HG03432 (cell line): ENCODE results near the gene WDFY4.

Experiments
- ATAC-seq: cut with Tn5 transposase; IDR thresholded peaks from one replicate; pipeline ENCODE4 v1.9.1; 2021; ENCODE audit warnings: mild to moderate bottlenecking, moderate library complexity; ENCODE audit not compliant: unreplicated experiment

The WDFY4 gene

DNA sequence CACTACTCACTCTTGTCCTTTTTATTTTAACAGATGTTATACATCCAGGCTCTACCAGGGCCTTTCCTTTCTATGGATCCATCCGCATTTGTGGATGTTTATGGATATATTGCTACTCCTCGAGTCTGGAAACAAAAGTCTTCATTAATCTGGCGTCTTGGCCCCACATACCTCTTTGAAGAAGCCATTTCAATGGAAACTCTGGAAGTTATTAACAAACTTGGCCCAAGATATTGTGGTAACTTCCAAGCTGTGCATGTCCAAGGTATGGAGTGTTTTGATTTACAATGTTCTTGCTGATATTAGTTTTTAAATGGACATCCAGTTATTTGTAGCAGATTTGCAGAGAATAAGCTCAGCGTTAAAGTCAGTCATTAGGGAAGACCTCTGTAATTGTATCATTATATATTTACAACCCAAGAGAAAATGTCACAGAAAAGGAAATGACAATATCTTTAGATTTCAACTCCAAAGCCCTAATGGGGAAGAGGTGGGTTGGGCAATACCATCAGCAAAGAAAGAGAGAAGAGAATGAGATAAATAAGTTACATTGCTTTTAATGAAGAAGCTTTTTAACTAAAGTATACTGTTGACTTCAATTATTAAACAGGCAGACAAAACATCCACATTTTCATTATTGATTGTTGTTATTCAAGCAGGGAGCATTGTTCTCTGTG, 102.1 kb downstream of the WDFY4 start:
- ATAC-seq, result no peak

DNA sequence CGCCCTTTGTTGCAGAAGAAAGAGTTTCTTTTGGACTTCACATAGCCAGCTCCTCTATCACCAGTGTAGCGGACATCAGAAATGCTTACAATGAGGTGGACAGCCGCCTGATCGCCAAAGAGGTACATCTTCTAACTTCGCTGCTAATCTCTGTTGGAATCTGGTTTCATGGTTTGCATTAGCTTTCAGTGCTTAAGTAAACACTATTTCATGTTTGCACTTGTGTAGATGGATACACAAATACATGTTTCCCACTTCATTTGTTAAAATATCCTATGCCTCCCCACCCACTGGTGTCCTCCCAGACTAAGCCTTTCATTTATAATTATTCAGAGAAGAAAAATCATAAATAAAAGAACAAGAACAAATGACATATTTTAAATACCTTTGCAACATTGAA, 103.9 kb downstream of the WDFY4 start:
- no peak for ATAC-seq

DNA sequence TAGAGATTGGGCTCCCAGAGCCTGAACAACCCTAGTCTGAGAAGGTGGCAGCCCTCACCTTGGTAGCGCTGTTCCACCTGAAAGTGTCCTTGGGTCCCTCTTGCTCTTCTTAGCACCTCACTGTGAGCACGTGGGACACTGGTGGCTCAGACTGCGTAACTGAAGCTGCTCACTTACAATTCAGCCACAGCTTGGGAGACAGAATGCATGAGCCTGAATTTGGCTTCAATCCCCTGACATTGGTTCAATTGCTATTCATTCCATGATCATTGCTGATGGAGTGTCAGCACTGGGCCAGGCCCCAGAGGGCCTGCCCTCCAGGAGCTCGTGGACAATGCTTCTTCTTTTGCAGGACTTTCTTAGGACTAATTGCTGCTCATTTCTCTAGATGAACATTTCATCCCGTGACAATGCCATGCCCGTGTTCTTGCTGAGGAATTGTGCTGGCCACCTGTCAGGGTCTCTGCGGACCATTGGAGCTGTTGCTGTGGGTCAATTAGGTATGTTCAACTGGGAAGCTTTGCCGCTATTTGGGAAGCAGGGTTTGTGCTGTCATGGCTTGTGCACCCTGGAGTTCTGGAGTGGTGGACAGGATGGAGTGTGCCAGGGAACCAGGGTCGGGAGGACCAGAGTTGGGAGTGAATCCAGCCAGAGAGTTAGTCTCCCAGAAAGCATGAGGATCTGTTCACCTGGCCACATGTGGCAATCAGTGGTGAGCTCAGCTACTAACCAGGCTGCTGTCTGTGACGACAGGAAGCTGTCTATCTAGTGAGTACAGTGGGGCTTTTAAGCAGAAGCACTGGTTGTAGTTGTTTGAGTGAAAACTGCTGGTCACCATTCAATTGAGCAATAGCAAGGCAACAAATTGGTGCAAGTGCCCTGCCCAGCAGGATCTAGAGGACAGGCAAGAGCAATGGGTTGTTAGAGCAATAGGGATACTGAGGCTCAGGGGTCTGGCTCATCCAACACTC, 105.1 kb downstream of the WDFY4 start:
- no peak for ATAC-seq

DNA sequence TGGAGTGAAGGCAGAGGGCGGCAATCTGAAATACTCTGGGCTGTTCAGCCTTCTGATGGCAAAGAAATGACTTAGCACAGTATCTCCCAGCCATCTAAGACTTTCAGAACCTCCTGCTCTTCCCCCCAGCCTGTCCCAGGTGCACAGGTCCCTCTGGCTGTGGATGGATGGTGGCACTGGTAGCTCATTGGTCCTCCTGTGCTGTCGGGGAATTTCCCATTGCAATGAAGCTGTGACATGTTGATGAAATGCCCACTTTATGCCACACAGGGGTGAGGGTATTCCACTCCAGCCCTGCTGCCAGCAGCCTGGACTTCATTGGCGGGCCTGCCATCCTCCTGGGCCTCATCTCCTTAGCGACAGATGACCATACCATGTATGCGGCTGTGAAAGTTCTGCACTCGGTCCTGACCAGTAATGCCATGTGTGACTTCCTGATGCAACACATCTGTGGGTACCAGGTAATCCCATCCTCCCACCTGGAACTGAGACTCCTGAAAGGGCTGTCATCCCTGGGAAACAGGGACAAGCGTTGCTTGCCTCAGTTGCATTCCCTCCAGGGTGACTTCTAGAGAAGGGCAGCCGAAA, 105.9 kb downstream of the WDFY4 start:
- ATAC-seq, result no peak

DNA sequence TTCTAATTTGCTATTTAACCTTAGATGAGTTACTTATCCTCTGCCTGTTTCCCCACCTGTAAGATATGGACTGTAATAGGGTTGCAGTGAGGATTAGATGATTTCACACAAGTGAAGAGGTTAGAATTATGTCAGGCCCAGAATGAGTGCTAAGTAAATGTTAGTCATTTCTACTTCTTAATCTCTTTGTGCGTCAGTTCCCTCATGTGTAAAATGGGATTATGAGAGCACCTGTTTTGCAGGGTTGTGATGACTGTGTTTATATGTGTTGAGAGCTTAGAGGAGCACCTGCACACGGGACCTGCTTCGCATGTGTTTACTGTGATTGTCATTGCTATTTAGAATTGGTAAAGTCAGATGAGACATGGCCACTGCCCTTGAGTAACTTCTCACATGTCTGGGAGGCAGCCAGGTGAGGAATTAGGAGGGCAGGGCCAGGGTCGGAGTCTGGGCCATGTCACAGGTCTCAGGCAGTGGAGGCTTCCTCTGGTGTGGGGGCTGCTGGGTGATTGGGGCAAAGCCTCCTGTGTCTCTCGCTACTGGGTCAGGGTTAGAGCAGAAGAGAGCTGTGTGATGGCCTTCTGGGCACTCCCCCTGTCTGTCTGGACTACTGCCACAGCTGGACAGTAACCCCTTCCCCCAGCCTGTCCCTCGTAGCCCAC, 106.7 kb downstream of the WDFY4 start:
- no peak for ATAC-seq

DNA sequence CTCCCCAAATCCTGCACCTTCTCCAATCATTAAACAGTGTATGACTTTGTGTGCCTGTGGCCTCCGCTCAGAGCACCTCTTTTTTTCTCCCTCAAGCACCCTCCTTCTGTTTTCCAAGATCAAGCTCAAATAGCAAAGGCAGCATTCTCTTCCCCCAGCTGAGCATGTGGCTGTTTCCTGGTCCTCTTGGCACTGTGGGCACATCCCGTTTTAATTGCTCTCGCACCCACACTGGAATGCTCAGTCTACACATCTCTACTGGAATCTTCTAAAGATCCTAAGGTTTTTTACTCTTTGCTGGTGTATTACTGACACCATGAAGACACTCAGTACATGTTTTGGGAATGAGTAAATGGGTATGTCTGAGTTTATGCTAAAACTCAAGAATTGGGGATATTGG, 107.4 kb downstream of the WDFY4 start:
- ATAC-seq, result no peak

DNA sequence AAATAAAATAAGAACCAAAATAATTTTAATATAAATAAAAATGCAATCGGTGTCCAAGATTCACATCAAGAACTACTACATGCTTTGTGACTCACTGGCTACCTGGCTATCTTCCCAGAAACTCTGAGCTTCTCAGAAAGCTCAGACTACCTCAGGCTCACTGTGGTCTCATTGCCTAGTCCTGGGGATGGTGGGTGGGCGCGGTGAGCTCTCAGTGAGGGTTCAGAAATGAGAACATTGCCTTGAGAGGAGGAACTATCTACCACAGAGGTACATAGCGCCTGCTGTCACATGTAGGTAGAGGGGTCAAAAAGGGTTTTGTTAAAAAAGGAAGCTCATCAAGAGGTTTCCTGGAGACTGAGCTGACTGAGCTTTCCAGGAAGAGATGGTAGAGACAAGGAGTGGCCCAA, 108.0 kb downstream of the WDFY4 start:
- no peak for ATAC-seq

DNA sequence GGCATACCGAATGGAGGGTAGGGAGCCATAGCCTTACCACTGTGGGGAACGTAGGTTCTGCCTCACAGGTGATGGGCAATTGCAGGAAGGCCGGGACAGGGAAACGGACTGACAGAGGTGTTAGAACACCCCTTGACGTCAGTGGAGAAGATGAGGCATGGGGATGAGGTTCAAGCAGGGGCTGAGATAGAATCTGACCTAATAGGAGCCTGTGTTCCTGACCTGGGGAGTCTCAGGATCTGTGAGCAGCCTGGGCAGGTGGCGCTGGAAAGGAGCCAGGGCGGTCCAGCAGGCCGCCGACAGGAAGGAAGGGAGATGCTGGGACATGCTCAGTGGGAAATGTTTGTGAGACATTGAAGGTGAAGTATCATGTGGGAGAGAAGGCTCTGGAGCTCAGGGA, 109.4 kb downstream of the WDFY4 start:
- no peak for ATAC-seq

DNA sequence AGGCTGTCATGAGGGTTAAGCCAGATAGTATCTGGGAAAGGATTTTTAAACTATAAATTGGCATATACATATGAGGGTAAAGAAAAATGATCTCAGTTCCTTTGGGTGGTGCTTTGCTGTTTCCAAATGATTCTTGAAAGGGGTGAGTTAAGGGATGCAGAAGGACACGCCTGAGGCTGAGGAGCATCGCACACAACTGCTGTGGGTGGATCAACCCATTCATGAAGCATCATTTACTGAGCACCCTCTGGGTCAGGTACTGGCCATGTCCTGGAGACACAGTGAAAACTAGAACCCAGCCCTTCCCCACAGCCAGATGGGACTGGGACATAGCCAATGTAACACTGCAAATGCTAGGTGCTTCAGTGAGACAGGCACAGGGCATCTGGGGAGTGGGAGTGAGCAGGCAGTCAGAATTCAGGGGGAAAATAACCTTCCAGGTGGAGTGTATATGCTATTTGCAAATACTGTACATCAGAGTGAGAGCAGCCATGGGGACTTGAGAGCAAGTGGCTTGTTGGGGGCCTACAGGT, 112.1 kb downstream of the WDFY4 start:
- no peak for ATAC-seq

DNA sequence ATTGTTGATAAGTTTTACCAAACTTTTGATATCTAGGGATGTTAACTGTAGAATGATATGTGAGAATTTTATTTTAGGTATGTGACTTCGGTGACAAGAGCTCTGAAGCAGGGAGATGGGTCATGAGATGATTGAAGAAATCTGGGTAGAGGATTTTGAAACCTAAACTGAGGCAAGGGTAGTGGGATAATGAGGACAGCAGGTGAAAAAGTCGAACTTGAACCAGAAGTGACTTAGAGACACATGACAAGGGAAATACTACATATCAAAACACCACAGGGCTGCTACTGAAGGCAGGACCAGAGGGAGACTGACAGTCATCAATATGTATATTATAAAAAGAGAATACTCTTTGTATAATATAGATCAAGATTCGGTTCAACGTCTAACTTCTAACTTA, 113.2 kb downstream of the WDFY4 start:
- ATAC-seq, result no peak

DNA sequence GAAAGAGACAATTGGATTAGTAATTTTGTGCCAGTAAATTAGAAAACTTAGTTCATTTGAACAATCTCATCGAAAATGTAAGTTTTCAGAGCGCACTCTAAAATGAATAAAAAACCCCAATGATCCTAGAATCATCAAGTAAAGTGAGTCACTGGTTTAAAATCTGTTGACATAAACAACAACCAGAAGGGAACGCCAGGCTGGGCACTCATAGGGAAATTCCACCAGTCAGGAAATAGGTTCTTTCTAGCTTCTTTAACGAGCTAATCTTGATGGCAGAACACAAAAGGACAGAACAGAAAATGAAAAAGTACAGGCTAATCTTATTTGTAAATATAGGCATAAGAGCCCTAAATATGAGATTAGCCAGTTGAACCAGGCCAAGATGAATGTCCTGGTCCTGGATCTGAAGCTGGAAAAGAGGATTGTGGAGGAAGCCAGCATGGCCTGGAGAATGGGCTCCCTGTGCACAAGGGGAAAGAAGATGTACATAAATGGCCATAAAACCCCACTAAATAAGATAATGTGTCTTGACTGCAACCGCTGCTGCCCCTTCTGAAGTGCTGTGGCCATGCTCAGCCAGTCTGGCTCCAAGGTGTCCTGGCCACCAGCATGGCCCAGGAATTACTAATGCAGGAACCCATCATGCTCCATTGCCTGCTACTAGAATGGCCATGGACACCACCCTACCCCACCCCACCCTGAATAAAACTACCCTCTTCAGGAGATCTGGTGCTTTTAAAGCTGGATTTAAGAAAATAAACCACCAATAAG, 114.0 kb downstream of the WDFY4 start:
- ATAC-seq, result no peak

DNA sequence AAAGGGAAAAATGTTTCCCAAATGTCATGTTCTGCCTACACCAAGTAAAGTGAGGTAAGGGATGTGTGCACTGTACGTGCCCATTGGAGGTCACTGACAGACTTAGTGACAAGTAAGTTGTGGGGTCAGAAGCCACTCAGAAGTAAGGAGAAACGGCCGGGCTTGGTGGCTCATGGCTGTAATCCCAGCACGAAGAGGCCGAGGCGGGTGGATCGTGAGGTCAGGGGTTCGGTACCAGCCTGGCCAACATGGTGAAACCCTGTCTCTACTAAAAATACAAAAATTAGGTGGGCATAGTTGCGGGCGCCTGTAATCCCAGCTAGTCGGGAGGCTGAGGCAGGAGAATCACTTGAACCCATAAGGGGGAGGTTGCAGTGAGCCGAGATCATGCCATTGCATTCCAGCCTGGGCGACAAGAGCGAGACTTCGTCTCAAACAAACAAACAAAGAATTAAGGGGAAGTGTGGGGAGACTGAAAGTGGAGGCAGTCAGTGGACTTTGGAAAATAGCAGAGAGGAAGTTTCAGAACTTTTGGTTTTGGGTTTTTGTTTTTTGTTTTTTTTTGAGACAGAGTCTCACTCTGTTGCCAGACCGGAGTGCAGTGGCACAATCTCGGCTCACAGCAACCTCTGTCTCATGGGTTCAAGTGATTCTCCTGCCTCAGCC, 114.8 kb downstream of the WDFY4 start:
- ATAC-seq, result no peak

DNA sequence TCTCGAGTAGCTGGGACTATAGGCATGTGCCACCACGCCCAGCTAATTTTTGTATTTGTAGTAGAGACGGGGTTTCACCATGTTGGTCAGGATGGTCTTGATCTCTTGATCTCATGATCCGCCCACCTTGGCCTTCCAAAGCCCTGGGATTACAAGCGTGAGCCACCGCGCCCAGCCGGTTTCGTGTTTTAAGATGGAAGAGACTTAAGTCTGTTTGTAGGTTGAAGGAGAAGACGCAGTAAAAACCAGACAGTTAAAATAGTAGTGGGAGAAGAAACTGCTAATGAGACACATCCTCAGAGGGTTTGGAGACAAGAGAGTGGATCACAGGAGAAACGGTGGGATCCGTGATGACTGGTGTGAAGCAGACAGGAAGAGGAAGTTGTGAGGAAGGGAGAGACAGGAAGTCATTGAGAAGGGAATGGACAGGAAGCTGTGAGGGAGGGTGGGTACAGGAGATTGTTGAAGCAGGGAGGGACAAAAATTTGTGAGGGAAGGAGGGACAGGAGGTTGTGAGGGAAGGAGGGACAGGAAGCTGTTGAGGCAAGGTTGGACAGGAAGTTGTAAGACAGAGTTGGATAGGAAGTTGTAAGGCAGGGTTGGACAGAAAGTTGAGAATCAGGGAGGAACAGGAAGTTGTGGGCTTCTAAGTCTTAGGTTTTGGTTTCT, 115.5 kb downstream of the WDFY4 start:
- peak; percentile 35 for ATAC-seq

DNA sequence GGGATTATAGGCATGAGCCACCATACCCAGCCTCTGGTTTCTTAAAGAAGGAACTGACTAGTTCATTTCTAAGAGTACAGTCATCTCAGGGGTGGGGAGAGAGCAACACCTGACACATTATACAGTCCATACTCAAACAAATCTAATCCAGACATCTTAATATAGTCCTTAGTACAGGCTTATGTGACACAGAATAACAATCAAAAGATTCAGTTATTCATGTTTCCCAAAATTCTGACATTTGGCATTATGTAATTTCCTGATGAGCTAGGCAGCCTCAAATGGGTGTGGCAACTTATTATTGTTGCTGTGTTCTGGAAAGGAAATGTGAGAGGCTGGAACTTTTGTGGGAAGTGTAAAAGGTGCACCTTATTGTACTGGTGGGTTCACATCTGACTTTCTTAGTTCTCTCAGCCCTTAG, 116.3 kb downstream of the WDFY4 start:
- no peak for ATAC-seq

DNA sequence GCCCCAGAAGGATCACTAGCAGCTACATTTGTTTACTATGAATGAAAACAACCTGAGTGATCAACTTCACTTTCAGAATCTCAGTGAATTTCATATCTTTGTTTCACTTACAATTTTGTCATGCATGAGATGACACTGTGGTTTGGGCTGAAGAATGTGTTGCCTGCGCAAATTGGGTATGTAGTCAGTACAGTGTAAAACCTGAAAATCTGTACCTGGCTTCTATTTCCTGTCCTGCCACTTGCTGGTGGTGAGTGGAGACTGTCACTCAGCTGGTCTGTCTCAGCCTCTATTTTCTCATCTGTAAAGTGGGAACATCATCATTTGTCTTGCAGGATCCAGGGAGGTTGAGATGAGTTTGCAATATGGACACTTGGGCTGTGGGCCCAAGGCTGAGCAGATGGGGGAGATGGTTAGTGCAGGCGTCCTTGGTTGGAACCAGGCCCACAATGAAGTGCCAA, 118.0 kb downstream of the WDFY4 start:
- ATAC-seq, result peak; percentile 89

DNA sequence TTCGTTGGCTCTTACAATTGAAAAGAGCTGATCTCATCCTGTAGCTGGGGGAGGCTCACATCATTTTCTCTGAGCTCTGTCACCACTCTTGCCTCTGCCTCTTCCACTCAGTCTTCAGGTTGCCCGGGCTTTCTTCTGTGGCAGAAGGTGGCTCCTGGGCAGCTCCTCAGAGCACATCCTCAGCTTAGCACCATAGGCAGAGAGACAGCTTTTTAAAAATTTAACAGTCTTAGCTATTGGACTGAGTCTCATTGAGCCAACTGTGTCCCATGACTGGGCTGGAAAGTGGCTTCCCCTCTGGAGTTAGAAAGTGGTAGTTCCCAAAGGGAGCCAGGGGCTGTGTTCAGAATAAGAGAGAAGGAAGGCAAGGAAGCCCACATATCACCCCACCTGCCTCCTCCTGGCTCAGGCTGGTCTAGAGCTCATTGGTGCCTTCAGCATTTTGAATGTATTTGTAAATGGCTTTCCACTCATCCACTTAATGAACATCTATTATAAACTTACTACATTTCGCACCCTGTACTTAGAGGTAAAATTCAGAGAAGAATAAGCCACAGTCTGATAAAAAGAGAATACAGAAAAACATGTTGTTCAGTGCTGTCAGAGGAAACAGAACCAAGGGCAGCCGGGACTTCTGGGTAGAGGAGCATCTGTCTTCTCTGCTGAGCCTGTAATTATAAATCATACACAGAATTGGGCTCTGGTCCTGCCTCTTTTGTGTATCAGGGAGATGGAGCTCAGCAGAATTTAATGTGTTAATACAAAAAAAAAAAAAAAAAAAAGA, 119.3 kb downstream of the WDFY4 start:
- ATAC-seq, result no peak

DNA sequence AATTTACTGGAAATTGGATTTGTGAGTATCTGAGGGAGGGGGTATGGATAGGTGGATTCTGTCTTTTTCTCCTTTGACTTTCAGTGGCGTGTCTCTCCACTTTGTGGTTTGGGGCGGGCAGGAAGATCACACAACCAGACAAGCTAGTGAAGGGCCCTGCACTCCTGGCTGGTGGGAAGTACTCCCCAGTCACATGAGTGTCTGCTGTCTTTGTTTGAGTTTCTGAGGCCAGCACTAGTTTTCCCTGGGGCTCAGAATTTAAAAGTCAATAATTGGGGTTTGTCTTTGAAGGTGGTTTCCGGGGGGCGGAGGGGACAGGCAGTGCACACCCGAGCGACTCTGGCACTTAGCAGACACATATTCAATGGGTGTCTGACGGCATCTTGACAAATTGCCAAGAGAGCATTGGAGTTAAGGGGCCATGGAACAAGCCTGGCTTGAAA, 120.1 kb downstream of the WDFY4 start:
- ATAC-seq, result peak; percentile 35

DNA sequence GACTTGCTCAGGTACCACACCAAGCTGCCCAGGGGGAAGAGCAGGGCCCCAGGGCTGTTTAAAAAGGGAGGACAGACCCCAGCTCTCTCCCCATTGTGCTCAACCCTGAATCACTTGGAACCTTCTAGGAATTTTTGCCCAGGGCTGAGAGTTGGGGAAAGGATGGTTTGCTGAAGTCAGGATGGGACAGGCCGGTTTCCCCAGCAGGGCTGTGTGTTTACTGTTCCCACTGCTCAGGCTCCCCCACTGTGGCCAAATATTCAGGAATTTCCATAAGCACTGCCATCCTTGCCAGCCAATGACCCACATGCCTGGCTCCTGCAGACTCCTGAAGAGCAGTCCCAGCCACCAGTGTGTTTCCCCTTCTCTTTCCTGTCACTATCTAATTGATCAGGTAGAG, 120.7 kb downstream of the WDFY4 start:
- ATAC-seq, result no peak
